B cell (primary cell): ENCODE data around the gene GLRA1. TPM values are rescaled to one million over a fixed set of nuclear protein-coding genes. Genes with fewer than 3 reads are reported as not detected.

Source experiments
- ATAC-seq: fragments of 200-7000 bp; cut with Tn5 transposase; one replicate; pipeline ENCODE4 v1.10.0; 2021; ENCODE audit warnings: low read depth, mild to moderate bottlenecking, moderate number of reproducible peaks, moderate library complexity
- CTCF ChIA-PET: fragments of 350-600 bp; sonication (Branson Sonifier 250); formaldehyde crosslinking; loops from one replicate; lab custom pipeline; 2021; ENCODE audit warnings: antibody characterized with exemption, inconsistent platforms; lab: Charles Lee
- POLR2A ChIA-PET: fragments of 350-600 bp; sonication (Branson Sonifier 250); formaldehyde crosslinking; loops from one replicate; lab custom pipeline; 2021; ENCODE audit warnings: antibody characterized with exemption; lab: Charles Lee
- DNase-seq: peaks from one replicate; pipeline ENCODE4 v3.0.0; 2013
- H2AFZ ChIP-seq: 2 replicates; pipeline ENCODE4 v1.6.1; 2012; ENCODE audit warnings: mild to moderate bottlenecking, low read depth, low read length; ENCODE audit not compliant: insufficient read depth, poor library complexity, severe bottlenecking
- H3K27ac ChIP-seq, 2 donors: 1 replicate in 1 of 2; 2 replicates in 1 of 2; pipeline ENCODE4 v1.5.1; 2012 to 2013; ENCODE audit warnings: low read length in 2 of 2, mild to moderate bottlenecking in 2 of 2, moderate library complexity in 1 of 2
- H3K27me3 ChIP-seq, 4 experiments: fragments of 200-600 bp in 1 of 4; sonication (generic) in 1 of 4; replicated peaks in 1 of 4; 1 replicate in 2 of 4; 2 replicates in 2 of 4; pipeline versions ENCODE4 v1.6.1 to v1.7.0; 2013 to 2016; ENCODE audit warnings: low read length in 3 of 4, mild to moderate bottlenecking in 2 of 4, mixed read lengths in 1 of 4, moderate library complexity in 1 of 4; ENCODE audit not compliant: insufficient read depth in 4 of 4, control insufficient read depth in 3 of 4; ENCODE audit errors: control extremely low read depth in 1 of 4
- H3K36me3 ChIP-seq, 2 experiments: replicated peaks in 1 of 2; 1 replicate in 1 of 2; 2 replicates in 1 of 2; pipeline versions ENCODE4 v1.6.1 to v1.7.1; 2013; ENCODE audit warnings: low read length in 1 of 2; ENCODE audit not compliant: insufficient read depth in 2 of 2, control insufficient read depth in 1 of 2; ENCODE audit errors: control extremely low read depth in 1 of 2, extremely low read depth in 1 of 2
- H3K4me1 ChIP-seq, 2 donors: fragments of 200-600 bp in 1 of 2; sonication (generic) in 1 of 2; 1 replicate in 1 of 2; 2 replicates in 1 of 2; pipeline versions ENCODE4 v1.5.1 to v1.6.1; 2013 to 2017; ENCODE audit warnings: low read length in 2 of 2; ENCODE audit not compliant: control insufficient read depth in 2 of 2, insufficient read depth in 2 of 2
- H3K4me2 ChIP-seq: replicated peaks from 2 replicates; pipeline ENCODE3; 2012; ENCODE audit warnings: mild to moderate bottlenecking, low read depth, low read length; ENCODE audit not compliant: poor library complexity, severe bottlenecking
- H3K4me3 ChIP-seq, 5 experiments: fragments of 200-600 bp in 1 of 5; sonication (generic) in 1 of 5; 1 replicate in 3 of 5; 2 replicates in 2 of 5; pipeline versions ENCODE4 v1.5.1 to v1.7.0; 2011 to 2016; ENCODE audit warnings: low read length in 4 of 5, mild to moderate bottlenecking in 4 of 5, low read depth in 2 of 5, control low read depth in 1 of 5, moderate library complexity in 1 of 5; ENCODE audit not compliant: insufficient read depth in 1 of 5; ENCODE audit errors: control extremely low read depth in 1 of 5, extremely low read depth in 1 of 5
- H3K79me2 ChIP-seq: fragments of 200-600 bp; sonication (generic); one replicate; pipeline ENCODE4 v1.6.0; 2016; ENCODE audit warnings: low read length; ENCODE audit not compliant: control insufficient read depth, insufficient read depth
- H3K9ac ChIP-seq: fragments of 200-600 bp; sonication (generic); 2 replicates; pipeline ENCODE4 v1.6.1; 2017; ENCODE audit warnings: mild to moderate bottlenecking, low read length, moderate library complexity
- H3K9me3 ChIP-seq, 3 donors: one replicate each; pipeline versions ENCODE4 v1.6.1 to v1.7.1; 2013; ENCODE audit warnings: low read length in 2 of 3; ENCODE audit not compliant: control insufficient read depth in 2 of 3, insufficient read depth in 1 of 3; ENCODE audit errors: control extremely low read depth in 1 of 3
- H4K20me1 ChIP-seq: 2 replicates; pipeline ENCODE4 v1.6.0; 2012; ENCODE audit warnings: mild to moderate bottlenecking, low read length; ENCODE audit not compliant: insufficient read depth, control insufficient read depth, poor library complexity, severe bottlenecking
- H3K27ac Mint-ChIP-seq: one replicate; pipeline ENCODE4 v1.8.0; 2021; ENCODE audit warnings: mixed read lengths
- H3K27me3 Mint-ChIP-seq: one replicate; pipeline ENCODE4 v1.8.0; 2021; ENCODE audit warnings: mixed read lengths
- H3K4me1 Mint-ChIP-seq: one replicate; pipeline ENCODE4 v1.8.0; 2021; ENCODE audit warnings: mixed read lengths
- H3K4me3 Mint-ChIP-seq: one replicate; pipeline ENCODE4 v1.8.0; 2021; ENCODE audit warnings: mixed read lengths
- H3K9me3 Mint-ChIP-seq: one replicate; pipeline ENCODE4 v1.8.0; 2022; ENCODE audit warnings: mixed read lengths; ENCODE audit not compliant: insufficient read depth
- CTCF ChIP-seq: fragments of 200-600 bp; IDR thresholded peaks from one replicate; pipeline ENCODE4 v1.8.0; 2022; ENCODE audit warnings: antibody characterized with exemption, mild to moderate bottlenecking
- EZH2 ChIP-seq: IDR thresholded peaks from 2 replicates; pipeline ENCODE4 v1.6.1; 2012; ENCODE audit warnings: borderline replicate concordance, low read depth, mild to moderate bottlenecking, moderate library complexity, low read length; ENCODE audit not compliant: insufficient read depth, poor library complexity, severe bottlenecking
- WGBS: methylation state at CpG from one replicate; pipeline ENCODE4 v1.1.5; 2013; ENCODE audit warnings: missing lambda C conversion rate; ENCODE audit not compliant: insufficient coverage; 5-methylcytosine and 5-hydroxymethylcytosine counted together
- intact Hi-C: fragments of 100-400 bp; cut with micrococcal nuclease; formaldehyde crosslinking; loops from one replicate; pipeline ENCODE4 v1.10.0; 2022
- polyA plus RNA-seq: library from polyadenylated mRNA; depleted of rRNA; stranded (reverse); fragments of >200 nt; gene quantifications from 2 replicates; pipeline ENCODE4 v1.2.3, GENCODE V29; 2012
- total RNA-seq, 2 donors: library from RNA; stranded (reverse); fragments of 120-200 nt in 1 of 2; gene quantifications; 1 replicate in 1 of 2; 2 replicates in 1 of 2; pipeline versions ENCODE4 v1.2.3 to v1.2.4, GENCODE V29; 2013 to 2022

Gene GLRA1
- total and polyA plus RNA-seq, 2 donors (not counting 1 experiment from before 2014, with no cell fraction given) = not detected

GRCh38 chr5:151880324-151880723 is 44.3 kb downstream of the GLRA1 start:
- Histone ChIP-seq H3K9ac (no peak overlapping the region), H3K27ac (no peak overlapping the region), H3K4me2 (no peak overlapping the region), H4K20me1 (no peaks in the 10 kb centered on the region), H3K27me3 (peaks cover 0 to 3% (median 0%) of the 10 kb centered on the region in 4 experiments), H3K4me3 (no peak overlapping the region), H2AFZ (no peak overlapping the region), H3K4me1 (no peaks in the 10 kb centered on the region), H3K79me2 (no peaks in the 10 kb centered on the region), H3K9me3 (peaks cover 0 to 12% (median 0%) of the 10 kb centered on the region in 3 donors), H3K36me3 (no peaks in the 10 kb centered on the region)
- POLR2A ChIA-PET = no interaction called here
- DNase-seq (no peak), ATAC-seq (no peak)
- no peak overlapping the region for H3K27ac Mint-ChIP-seq
- intact Hi-C loops = no loop called here
- H3K27me3 Mint-ChIP-seq = peaks cover 7% of the 10 kb centered on the region
- no peaks in the 10 kb centered on the region for H3K4me1 Mint-ChIP-seq
- CTCF ChIA-PET = no interaction called here
- TF ChIP-seq EZH2 = no peak
- no peak for TF ChIP-seq CTCF
- H3K4me3 Mint-ChIP-seq = no peak overlapping the region
- H3K9me3 Mint-ChIP-seq = peaks cover 6% of the 10 kb centered on the region

- intact Hi-C loops = no loop called here
- WGBS = 100% methylated on average over 1 of the region's 3 CpGs
- no peak overlapping the region for H3K4me2 ChIP-seq
- Mint-ChIP-seq H3K27me3 (no peaks in the 10 kb centered on the region), H3K4me1 (no peaks in the 10 kb centered on the region), H3K4me3 (no peak overlapping the region), H3K9me3 (peaks cover 6% of the 10 kb centered on the region), H3K27ac (no peak overlapping the region)
- H3K4me3 ChIP-seq = no peak overlapping the region
- CTCF ChIA-PET = no interaction called here
- no peaks in the 10 kb centered on the region for H4K20me1 ChIP-seq
- no peak overlapping the region for H2AFZ ChIP-seq
- TF ChIP-seq CTCF = no peak
- TF ChIP-seq EZH2 = no peak
- H3K27ac ChIP-seq = no peak overlapping the region
- H3K79me2 ChIP-seq = no peaks in the 10 kb centered on the region
- H3K27me3 ChIP-seq = no peaks in the 10 kb centered on the region
- H3K9me3 ChIP-seq = peaks cover 0 to 4% (median 0%) of the 10 kb centered on the region in 3 donors
- no peaks in the 10 kb centered on the region for H3K36me3 ChIP-seq
- no peak for DNase-seq
- POLR2A ChIA-PET = no interaction called here
- ATAC-seq = no peak
- no peaks in the 10 kb centered on the region for H3K4me1 ChIP-seq
- H3K9ac ChIP-seq = no peak overlapping the region
Measured at GRCh38 chr5:151873701-151874100, 51.0 kb downstream of the GLRA1 start.
